Stimulated activated CD8-positive, alpha-beta memory T cell treated with anti-CD3 and anti-CD28 coated beads, Interleukin-4, amount 100 ng/mL, for 4 hours (primary cell): ENCODE measurements around the gene MYH14.

Experiments used
- DNase-seq, 2 donors: peaks; one replicate each; pipeline ENCODE4 v3.0.0-alpha.2; 2020; ENCODE audit warnings: low read depth in 2 of 2, low spot score in 1 of 2

The MYH14 gene

GRCh38 chr19:50192463-50193211 is 10.8 kb upstream of the MYH14 start:
- DNase-seq = no peak

DNA sequence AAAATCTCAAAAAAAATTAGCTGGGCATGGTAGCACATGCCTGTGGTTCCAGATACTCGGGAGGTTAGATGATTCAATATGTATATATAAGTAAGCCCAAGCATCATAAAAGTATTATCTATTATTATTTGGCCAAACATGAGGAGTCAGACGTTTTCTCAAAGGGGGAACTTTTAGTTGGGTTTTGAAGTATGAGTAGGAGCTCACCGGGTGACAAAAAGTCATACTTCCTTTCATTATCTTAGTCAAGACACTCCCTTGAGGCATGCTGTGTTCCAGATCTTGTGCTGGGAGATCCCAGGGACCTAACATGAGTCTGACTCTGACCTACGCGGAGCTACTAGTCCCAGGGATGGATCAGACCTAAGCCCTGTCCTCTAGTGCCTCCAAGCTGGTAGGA is 8.2 kb upstream of the MYH14 start:
- no peak for DNase-seq

- no peak for DNase-seq
Measured at GRCh38 chr19:50196322-50196932, 7.0 kb upstream of the MYH14 start.

- DNase-seq = no peak
Measured at GRCh38 chr19:50197348-50197747, 6.1 kb upstream of the MYH14 start.

- DNase-seq = no peak
Measured at GRCh38 chr19:50198431-50199258, 4.8 kb upstream of the MYH14 start.

DNA sequence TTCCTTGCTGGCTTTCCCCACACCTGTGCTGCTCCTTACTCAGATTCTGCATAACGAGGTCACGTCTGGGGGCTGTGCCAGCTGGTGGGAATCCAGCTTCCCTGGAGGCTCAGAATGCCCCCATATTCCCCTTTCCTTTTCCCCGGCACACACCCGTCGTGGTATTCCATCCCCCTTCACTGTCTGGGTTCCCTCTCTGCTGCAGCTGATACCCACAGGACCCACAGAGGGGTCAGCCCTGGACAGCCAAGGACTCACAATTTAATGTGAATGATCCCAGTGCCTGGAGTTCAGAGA is 4.2 kb upstream of the MYH14 start:
- DNase-seq = no peak

GRCh38 chr19:50202386-50202785 is 1.0 kb upstream of the MYH14 start:
- no peak for DNase-seq

GRCh38 chr19:50202962-50203280 is 501 bp upstream of the MYH14 start:
- no peak for DNase-seq

GRCh38 chr19:50204081-50204428 is 633 bp downstream of the MYH14 start:
- no peak for DNase-seq

DNA sequence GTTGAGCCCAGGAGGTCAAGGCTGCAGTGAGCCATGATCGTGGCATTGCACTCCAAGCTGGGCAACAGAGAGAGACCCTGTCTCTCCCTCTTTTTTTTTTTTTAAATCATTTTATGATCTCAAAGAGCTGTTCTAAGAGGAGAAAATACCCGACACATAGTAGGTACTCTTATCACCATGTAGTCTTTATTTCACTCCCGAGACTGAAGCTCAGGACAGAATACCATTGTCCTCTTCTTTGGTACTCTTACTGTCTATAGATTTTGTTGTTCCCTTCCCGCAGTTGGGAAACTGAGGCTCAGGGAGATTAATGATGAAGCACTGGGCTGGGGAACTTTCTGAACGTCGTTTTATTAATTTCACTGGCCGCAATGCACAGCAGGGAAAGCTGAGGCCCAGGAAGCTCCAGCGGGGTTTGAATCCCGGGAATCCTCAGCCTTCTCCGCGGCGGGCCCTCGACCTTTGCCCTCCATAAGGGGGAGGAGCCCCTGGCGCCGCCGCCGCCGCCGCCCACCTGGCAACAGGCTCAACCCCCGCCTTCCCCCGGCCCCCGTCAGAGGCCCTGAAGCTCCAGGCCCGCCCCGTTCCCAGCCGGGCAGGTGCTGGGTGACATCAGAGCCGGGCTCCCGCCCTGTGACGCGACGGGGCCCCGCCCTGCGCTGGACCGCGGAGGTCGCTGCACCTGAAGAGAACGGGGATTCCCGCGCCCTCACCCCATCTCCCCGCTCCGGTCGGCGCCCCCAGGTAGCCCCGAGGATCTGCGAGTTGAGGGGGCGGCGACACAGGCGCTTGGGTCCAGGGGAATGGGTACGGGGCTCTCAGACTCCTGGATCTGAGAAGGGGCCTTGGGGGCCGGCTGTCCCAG is 1.6 kb downstream of the MYH14 start:
- no peak for DNase-seq

GRCh38 chr19:50205681-50206138 is 2.3 kb downstream of the MYH14 start:
- DNase-seq = no peak

- DNase-seq = no peak
Measured at GRCh38 chr19:50206191-50206590, 2.8 kb downstream of the MYH14 start.

DNA sequence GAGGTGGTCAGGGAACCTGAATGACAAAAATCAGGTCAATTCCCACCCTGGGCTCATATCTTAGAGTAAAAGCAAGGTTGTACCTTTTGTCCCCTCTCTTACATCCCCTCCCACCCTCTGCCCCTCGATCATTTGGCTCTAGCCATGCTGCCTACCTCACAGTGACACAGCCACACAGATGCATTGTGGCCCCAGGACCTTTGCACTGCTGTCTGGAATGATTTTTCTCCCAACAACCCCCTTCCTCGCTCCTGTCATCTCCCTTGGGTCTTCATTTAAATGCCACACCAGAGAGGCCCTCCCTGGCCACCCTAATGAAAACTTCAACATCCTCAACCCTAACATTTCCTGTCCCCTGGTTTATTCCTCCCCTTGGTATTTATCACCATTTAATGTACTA is 4.3 kb downstream of the MYH14 start:
- no peak for DNase-seq

GRCh38 chr19:50209131-50209530 is 5.7 kb downstream of the MYH14 start:
- no peak for DNase-seq

DNA sequence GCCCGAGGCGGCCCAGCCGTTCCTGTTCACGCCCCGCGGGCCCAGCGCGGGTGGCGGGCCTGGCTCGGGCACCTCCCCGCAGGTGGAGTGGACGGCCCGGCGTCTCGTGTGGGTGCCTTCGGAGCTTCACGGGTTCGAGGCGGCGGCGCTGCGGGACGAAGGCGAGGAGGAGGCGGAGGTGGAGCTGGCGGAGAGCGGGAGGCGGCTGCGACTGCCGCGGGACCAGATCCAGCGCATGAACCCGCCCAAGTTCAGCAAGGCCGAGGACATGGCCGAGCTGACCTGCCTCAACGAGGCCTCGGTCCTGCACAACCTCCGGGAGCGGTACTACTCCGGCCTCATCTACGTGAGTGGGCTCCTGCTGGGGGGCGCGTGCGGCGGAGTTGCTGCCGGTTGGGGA is 7.0 kb downstream of the MYH14 start:
- DNase-seq = no peak

GRCh38 chr19:50213925-50214324 is 10.5 kb downstream of the MYH14 start:
- DNase-seq = no peak

- no peak for DNase-seq
Measured at GRCh38 chr19:50214699-50215543, 11.5 kb downstream of the MYH14 start.

DNA sequence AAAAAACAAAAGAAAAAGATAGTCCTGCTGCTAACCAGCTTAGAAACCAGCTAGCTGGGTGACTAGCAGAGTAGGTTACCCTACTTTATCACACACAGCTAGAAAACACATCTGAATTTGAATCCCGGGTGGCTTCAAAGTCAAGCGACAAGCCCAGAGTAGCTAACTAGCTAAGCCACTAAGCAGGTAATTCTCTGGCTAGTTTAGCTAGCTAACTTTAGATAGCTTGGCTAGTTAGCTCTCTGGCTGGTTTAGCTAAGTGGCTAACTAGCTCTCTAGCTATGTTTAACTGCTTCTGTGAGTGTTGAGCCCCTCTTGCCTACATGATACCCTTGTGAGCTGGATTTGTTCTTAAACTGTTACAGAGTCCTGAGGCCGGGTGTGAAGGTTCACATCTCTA is 12.4 kb downstream of the MYH14 start:
- no peak for DNase-seq

- DNase-seq = no peak
Measured at GRCh38 chr19:50221087-50221486, 17.7 kb downstream of the MYH14 start.

DNA sequence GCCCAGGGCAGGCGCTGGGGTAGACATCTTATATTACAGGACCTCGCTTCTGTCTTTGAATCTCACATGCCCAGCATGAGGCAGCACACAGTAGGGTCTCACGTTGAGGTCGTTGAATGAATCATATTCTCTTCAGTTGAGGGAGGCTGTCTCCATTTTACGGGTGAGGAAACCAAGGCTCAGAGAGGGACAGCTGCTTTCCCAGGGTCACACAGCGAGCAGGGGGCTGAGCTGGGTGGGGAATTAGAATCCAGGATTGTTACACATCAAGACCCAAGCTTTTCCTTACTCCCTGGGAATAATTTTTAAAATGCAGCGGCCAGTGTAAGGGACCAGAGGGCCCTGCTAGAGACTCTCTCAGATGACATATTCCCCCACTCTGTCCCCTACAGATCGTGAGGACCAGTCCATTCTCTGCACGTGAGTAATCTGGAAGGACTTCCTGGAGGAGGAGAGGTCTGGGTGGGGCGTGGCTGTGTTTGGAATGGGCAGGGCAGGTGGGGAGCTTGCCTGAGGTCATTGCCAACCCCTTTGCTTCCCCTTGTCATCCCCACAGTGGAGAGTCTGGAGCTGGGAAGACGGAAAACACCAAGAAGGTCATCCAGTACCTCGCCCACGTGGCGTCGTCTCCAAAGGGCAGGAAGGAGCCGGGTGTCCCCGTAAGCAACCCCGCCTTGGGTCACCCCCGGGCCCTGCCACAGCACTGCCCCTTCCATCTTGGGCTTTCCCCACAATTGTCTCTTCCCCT is 19.4 kb downstream of the MYH14 start:
- no peak for DNase-seq
